A549 (cell line): ENCODE measurements around the gene POMT1.

Experiments
- CHD2 ChIP-seq: fragments of 150-350 bp; IDR thresholded peaks from 2 replicates; pipeline ENCODE4 v1.6.1; 2014; ENCODE audit warnings: low read length; ENCODE audit not compliant: partially characterized antibody
- CHD4 ChIP-seq: fragments of 200-600 bp; sonication (generic); IDR thresholded peaks from 2 replicates; pipeline ENCODE4 v1.6.1; 2016; ENCODE audit warnings: antibody characterized with exemption, mild to moderate bottlenecking, borderline replicate concordance
- EP300 ChIP-seq, 2 experiments: fragments of >200 bp; sonication (Bioruptor Twin); formaldehyde crosslinking; IDR thresholded peaks; 2 replicates in 1 of 2; 3 replicates in 1 of 2; pipeline ENCODE4 v1.6.1; 2016 to 2017
- MAFK ChIP-seq: fragments of 450-650 bp; IDR thresholded peaks from 2 replicates; pipeline ENCODE4 v1.6.1; 2014; ENCODE audit not compliant: partially characterized antibody
- POLR2A ChIP-seq: IDR thresholded peaks from 2 replicates; pipeline ENCODE4 v1.6.1; 2012; ENCODE audit warnings: mild to moderate bottlenecking, low read length
- ZNF302 ChIP-seq: fragments of 250-450 bp; sonication (Bioruptor Pico); IDR thresholded peaks from 2 replicates; pipeline ENCODE4 v1.9.0; 2021; ENCODE audit warnings: inconsistent platforms, mild to moderate bottlenecking, moderate library complexity
- TF ChIP-seq, protein P1 (sequence below): IDR thresholded peaks from 2 replicates; pipeline ENCODE4 v1.6.1; 2012
- TF ChIP-seq, protein P2 (sequence below): fragments of 250-450 bp; sonication (Bioruptor Pico); IDR thresholded peaks from 2 replicates; pipeline ENCODE4 v1.5.0; 2021; ENCODE audit warnings: mild to moderate bottlenecking, moderate library complexity, borderline replicate concordance
- TF ChIP-seq, protein P3 (sequence below): fragments of >200 bp; sonication (Bioruptor Twin); formaldehyde crosslinking; IDR thresholded peaks from 3 replicates; pipeline ENCODE4 v1.5.1; 2016
- TF ChIP-seq, protein P4 (sequence below): IDR thresholded peaks from 2 replicates; pipeline ENCODE4 v1.6.1; 2012; ENCODE audit warnings: low read depth, borderline replicate concordance

DNA sequence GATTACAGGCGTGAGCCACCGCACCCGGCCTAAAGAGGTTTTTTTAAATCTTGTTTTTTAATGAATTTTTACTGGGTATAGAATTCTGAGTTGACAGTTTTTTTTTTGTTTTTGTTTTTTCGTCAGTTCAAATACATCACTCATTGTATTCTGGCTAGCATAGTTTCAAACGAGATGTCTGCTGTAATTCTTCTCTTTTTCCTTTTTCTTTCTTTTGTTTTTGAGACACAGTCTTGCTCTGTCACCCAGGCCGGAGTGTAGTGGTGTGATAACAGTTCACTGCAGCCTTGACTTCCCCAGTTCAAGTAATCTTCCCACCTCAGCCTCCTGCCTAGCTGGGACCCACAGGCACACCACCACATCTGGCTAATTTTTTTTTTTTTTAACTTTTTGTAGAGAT is 40.4 kb downstream of the POMT1 start:
- no peak for TF ChIP-seq MAFK
- no peak for TF ChIP-seq CHD4
- TF ChIP-seq, protein P1, sequence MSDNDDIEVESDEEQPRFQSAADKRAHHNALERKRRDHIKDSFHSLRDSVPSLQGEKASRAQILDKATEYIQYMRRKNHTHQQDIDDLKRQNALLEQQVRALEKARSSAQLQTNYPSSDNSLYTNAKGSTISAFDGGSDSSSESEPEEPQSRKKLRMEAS, result no peak
- no peak for TF ChIP-seq POLR2A
- TF ChIP-seq, protein P2, sequence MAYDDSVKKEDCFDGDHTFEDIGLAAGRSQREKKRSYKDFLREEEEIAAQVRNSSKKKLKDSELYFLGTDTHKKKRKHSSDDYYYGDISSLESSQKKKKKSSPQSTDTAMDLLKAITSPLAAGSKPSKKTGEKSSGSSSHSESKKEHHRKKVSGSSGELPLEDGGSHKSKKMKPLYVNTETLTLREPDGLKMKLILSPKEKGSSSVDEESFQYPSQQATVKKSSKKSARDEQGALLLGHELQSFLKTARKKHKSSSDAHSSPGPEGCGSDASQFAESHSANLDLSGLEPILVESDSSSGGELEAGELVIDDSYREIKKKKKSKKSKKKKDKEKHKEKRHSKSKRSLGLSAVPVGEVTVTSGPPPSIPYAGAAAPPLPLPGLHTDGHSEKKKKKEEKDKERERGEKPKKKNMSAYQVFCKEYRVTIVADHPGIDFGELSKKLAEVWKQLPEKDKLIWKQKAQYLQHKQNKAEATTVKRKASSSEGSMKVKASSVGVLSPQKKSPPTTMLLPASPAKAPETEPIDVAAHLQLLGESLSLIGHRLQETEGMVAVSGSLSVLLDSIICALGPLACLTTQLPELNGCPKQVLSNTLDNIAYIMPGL (CRISPR knock-in tag), result no peak
- no peak for TF ChIP-seq EP300 (IDR thresholded peaks at IDR 0.05)
- TF ChIP-seq, protein P3, sequence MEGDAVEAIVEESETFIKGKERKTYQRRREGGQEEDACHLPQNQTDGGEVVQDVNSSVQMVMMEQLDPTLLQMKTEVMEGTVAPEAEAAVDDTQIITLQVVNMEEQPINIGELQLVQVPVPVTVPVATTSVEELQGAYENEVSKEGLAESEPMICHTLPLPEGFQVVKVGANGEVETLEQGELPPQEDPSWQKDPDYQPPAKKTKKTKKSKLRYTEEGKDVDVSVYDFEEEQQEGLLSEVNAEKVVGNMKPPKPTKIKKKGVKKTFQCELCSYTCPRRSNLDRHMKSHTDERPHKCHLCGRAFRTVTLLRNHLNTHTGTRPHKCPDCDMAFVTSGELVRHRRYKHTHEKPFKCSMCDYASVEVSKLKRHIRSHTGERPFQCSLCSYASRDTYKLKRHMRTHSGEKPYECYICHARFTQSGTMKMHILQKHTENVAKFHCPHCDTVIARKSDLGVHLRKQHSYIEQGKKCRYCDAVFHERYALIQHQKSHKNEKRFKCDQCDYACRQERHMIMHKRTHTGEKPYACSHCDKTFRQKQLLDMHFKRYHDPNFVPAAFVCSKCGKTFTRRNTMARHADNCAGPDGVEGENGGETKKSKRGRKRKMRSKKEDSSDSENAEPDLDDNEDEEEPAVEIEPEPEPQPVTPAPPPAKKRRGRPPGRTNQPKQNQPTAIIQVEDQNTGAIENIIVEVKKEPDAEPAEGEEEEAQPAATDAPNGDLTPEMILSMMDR, result no peak
- TF ChIP-seq, protein P4, sequence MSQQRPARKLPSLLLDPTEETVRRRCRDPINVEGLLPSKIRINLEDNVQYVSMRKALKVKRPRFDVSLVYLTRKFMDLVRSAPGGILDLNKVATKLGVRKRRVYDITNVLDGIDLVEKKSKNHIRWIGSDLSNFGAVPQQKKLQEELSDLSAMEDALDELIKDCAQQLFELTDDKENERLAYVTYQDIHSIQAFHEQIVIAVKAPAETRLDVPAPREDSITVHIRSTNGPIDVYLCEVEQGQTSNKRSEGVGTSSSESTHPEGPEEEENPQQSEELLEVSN, result no peak
- no peak for TF ChIP-seq ZNF302 (CRISPR knock-in tag)
- TF ChIP-seq CHD2, result no peak
